GDM1 (cell line): ENCODE results near the gene FAM180A.
"Not testable (repeated sequence)": the region's sequence is repeated elsewhere in the genome, so short reads cannot be mapped to it uniquely, and the experiment has no call there.

Experiments used
- DNase-seq: peaks from one replicate; lab custom pipeline; 2025; lab: John Stamatoyannopoulos, UW

FAM180A gene

DNA sequence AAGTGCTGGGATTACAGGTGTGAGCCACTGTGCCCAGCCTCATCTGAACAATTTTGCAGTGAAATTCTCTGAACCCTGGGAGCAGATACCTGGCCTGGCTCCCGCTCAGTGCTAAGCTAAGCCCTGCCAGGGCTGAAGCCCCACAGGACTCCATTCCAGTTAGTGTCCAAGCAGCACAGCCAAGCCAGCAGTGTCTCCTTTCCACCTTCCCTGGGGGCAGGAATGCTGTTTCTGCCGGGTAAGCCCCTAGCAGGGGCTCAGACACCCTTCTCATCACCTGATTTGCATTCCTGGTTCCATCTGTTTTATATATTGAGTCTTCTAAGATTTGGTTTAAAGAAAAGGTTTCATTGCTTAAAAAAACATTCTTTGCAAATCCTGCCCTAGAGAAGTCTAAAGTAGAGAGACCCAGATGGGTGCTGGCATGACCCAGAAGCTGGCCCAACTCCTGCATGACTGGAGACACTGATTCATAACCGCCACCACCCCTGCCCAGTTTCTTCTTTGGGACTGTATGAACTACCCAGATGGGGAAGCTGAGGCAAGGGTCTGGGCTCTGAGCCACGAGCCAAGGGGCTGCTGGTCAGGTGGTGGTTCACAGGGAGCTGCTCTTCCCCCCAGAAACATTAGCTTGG lies 34.7 kb downstream of the FAM180A start:
- no peak for DNase-seq

DNA sequence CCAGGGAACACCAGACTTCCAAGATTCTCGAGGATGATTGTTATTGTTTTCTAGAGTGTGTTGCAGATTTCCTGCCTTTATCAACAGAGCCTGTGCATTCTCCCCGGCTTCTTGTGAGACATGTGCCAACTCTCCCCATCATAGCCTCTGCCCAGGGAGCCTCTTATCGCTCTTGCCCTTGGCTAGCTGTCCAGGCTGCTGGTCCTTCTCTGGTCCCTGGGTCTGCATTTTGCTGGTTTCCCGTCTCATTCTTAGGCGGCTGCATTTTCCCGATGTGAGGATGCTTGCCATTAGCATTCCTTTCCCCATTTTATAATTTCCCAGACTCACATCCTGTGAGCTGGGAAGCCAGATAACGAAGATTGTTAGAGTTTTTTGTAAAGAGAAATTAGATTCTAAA lies 35.8 kb downstream of the FAM180A start:
- no peak for DNase-seq

DNA sequence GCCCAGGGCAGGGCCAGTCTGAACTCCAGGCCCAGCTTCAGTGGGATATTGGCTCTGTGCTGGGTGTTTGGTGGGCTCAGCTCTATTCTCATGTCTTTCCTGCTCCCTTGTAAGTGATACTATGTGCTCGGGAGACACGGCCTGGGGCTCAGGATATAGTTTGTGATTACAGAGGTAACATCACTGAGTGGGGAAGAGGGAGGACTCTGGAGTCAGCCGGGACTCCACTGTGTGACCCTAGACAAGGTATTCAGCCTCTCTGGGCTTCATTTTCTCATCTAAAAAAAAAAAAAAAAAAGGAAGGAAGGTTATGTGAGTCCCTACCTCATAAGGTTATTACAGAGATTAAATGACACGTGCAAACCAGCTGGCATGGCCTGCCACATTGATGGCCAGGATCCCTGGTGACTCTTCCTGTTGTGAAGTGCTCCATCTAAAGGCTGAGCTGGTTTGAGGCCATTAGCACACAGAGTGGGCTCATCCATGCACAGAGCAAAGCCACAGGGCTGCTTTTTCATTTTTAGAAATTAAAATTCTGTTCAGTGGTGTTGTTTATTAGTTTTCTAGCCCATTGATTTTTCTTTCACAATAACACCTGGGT lies 36.3 kb downstream of the FAM180A start:
- no peak for DNase-seq

DNA sequence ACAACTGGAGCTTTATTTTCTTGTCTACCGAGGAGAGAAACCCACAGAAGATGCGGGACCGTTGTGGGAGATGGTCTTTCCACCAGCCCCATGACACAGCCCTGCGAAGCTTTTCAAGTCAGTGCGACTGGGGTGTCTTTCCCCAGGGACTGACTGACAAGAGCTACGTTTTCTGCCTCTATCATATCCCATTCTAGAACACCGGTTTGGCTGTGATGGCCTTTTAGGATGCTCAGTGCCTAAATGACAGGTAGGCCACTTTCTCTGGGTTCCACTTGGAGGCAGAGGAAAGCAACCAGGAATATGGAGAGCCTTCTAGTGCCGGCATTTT lies 37.5 kb downstream of the FAM180A start:
- DNase-seq: no peak

DNA sequence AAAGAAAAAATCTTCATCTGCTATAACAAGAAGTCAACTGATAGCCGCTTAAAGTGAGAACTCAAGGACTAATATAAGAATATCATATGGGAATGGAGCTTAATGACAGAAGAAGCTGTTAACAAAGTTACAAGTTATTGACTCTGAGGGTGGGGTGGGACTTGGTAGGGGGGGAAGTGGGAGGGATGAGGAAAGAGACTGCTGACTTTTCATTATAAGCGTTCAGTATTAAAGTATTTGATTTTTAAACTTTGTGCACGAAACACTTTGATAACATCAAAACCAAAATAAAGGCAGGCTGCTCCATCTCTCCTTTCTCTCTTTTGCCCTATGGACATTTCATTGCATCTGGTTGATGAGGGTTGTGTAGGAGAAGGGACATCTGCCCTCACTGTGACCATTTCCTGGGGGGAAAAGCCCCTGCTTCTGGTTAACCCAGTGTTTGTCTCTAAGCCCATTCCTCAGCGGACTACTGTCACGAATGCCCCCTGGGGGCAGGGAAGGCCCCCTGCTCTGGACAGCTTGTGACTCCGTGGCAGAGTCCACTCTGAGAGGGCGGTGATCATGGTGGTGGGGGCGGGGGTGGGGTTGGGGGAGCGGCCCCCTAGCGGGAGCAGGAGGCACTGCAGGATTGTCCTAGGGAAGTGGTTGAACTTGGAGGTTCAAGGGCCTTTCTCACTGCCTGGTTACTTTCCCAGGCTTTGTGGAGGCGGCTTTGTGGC lies 38.0 kb downstream of the FAM180A start:
- no peak for DNase-seq

DNA sequence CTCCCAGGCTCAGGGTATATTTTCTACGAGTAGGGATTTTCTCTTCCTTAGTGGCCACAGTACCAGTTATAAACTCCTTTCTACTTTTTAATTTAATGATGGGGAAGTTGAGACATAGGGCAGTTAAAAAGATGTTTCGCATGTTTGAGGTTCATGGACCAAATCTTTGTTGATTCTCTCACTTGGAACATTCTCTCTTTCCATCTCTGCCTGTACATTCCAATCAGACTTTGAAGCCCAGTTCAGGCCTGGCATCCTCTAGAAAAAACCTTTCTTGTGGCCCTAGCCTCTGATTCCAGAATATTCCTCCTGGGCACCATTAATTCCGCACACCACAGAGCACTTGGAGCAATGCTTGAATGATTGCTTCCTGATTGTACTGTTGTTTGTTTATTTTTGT lies 39.1 kb downstream of the FAM180A start:
- no peak for DNase-seq

DNA sequence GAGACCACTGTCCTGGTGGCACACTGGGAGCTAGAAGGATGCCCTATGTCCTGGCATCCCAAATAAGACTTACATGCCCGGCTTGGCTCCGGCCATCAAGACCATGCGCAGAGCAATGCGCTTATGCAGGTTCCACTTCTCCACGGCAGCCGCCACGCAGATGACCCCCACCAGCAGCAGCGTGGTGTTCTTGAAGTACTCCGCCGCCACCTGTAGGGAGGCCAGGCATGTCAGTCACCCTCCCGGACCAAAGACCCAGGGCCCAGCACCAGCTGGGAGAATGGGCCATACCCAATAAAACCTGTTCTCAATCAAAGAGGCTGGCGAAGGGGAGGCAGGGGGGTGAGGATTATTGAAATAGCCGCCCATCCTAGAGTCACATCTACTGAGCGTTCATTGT lies 40.6 kb downstream of the FAM180A start:
- DNase-seq: no peak

DNA sequence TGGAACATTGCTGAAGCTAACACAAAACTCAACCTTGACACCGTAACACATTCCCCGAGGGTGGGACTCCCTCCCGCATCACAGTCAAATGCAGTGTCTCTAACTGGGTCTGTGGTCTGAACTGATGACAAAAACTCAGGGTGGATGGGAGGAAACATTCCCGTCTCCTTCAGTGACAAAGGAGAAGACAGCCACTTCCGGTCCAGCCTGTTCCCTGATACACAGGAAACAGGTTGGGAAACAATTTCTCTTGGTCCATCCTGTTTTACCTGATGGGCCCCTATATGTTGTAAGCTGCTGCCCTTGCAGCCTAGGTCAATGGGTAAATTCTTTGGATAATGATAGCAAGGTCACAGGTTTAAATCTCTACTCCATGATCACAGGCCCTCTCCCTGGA lies 41.0 kb downstream of the FAM180A start:
- DNase-seq: no peak

DNA sequence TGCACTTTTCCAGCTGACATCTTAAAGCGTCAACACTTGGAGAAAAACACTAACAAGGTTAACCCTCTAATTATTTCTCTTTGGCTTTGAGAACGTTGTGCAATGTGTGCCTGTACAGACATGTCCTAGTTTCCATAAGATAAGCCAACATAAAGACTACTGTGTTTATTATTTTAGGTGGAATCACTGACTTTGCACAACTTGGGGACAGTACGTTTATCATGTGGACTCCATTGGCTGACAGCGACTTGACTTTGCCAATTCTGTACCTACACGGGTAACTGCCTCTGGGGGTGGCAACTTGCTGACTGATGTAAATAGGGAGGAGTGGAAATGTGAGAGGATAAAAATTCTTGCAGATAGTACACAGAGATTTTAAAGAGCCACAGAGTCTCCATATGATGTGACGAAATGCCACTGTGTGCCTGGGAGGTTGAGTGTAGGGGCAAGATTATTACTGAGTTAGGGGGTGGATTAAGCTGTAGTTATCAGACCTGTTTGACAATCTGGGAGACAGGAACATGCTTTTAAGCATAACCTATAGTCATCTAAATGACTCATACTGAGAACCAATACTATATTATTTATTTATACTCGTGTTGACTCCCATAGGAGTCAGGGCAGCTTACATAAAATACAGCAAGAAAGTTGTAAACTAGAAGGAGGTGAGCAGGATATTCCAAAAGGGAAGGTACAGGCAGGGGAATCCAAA lies 41.6 kb downstream of the FAM180A start:
- no peak for DNase-seq

DNA sequence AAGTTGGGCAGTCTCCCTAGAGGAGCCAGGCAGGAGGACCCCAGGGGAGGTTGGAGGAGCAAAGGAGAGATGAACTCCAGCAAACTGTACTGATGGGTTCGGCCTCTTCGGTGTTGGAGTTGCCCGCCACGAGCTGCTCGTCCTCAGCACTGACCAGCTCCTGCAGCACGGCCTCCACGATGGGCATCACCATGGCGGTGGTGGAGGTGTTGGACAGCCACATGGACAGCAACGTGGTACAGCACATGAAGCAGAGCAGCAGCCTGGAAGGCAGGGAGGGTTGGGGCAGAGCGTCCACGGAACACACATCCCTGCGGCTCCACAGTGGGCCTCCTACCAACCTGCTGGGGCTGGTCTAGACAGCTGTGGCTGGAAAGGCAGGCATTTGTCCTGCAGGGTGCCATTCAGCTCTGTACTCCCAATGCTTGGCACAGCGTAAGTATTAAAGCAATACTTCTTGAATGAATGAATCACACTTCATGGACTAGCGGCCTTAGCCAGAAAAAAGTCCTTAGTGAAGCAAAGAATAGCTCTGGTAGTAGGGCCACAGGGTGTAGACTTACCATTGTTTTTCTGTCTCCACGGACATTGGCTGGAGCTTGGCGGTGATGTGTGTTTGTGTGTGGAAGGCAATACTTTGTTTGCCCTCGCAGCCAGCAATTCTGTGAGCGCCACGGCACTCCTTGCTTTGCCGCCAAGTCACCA lies 42.4 kb downstream of the FAM180A start:
- no peak for DNase-seq

DNA sequence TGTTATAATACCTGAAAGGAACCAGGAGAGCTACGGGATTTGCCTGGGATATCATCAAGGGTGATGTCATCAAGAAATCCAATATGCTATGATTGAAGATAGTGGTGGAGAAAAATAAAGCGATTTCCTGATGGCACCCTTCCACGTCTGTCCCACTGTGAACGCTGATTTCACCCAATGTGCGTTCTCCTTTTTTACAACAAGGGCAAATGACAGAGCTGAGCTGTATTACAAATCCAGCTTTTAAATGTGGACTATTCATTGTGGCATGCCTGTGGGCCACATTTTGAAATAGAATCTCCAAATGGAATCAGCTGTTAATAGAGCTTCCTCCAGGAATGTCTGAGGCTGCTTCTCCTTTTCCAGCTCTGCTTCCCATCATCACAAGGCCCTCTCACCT lies 43.9 kb downstream of the FAM180A start:
- DNase-seq: no peak

DNA sequence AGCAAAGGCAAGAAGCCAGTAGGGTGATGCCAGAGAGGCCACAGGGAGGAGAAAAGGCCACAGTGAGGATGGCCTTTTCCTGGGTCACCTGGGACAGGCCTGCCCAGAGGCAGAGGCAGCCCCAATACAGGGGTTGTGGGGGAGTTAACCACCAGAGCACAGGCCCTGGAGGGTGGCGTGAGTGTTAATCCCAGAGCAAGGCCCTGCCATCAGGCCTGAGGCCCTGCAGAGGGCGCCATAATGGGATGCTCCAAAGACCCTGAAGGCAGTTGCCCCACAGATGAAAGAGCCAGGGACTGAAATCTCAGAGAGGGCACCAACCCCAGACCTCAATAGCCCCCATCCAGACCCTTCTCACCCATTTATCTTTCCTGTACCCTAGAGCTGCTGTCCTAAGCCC lies 44.5 kb downstream of the FAM180A start:
- no peak for DNase-seq

DNA sequence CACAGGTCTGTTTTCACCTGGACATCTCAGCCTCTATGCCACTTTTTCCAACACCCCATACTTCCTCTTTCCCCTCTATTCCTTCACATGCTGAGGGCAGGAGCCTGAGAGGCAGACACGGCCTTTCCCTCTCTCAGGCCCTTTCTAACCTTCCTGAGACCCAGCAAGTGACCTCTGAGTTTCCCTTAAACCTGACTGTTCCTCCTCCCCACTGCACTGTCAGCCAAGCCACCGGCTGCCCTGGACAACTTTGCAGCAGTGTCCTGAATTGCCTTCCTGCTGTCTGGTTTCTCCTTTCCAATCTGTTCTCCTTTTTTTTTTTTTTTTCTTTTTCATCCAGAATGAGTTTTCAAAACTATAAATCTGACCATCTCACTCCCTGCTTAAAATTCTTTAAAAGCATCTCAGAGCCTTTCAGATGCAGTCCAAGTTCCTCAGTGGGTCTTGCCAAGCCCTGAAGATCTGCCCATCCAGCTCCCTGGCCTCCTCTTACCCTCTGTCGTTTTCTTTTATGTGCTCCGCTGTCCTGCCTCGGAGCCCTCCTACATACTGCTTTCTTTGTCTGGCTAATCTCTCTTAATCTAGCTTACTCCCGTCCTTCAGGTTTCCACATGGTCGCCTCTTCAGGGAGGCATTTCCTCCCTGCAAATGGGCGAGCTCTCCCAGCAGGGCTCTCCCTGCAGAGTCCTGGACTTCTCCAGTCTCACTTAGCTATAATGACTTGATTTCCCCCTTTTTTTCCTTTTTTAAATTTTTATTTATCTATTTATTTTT lies 51.1 kb downstream of the FAM180A start:
- no peak for DNase-seq

DNA sequence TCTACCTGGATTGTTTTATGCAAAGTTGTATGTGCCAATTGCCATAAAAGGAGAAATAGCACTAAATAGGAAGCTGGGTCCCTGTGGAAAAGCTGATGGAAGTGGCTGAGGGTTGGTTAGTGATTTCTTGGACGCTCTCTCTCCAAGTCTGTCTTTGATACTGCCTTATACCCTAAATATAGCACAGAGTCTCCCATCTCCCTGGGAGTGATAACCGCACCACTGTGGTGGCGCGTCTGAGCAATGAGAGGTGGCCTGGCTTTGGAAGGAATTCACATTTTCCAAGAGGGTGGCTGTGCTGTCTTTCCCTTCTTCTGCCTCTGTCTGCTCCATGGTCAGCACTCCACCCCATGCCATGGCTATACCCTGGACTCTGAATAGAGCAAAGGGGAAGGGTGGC lies 55.1 kb downstream of the FAM180A start:
- no peak for DNase-seq

DNA sequence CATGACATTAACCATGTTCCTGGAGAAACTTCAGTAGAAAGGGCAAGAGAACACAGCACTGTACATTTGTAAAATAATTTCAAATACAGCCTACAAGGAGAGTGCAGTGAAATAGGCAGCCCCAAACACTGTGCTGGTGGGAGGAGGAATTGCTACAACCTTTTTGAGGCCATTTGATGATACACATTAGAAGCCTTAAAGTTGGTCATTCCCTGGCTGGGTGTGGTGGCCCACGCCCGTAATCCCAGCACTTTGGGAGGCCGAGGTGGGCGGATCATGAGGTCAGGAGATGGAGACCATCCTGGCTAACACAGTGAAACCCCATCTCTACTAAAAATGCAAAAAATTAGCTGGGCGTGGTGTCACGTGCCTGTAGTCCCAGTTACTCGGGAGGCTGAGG lies 56.0 kb downstream of the FAM180A start:
- DNase-seq: not testable (repeated sequence)

DNA sequence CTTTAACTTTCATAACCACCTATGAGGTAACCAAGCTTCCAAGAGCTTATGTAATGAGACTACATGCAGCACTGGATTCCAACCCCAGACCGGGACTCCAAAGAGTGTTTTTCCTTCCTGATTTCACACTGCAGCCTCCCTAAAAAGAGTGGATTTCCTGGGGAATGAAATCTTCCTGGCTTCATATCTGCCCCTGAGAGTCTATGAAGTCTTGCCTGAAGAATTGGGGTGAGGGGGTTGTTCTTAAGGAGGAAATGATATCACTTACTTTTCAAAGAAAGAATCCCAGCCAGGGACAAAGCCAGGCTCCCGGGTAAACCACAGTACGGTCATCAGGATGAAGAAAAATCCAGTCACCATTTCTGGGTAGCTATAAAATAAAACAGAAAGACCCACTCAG lies 56.6 kb downstream of the FAM180A start:
- no peak for DNase-seq

DNA sequence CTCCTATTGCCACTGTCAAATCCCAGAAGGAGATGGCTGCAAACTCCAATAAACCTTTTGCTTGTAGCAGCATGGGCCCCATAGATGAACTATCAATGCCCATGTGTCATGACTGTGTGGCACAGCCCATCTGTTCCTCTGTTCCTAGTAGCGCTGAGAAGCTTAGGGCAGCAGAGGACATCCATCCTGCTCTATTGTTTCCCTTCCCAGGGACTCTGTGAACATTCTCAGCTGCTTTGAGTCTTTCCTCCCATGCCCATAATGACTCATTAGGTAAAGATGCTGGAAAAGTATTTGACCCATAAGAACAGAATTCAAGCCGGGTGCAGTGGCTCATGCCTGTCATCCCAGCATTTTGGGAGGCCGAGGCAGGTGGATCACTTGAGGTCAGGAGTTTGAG lies 58.0 kb downstream of the FAM180A start:
- no peak for DNase-seq

DNA sequence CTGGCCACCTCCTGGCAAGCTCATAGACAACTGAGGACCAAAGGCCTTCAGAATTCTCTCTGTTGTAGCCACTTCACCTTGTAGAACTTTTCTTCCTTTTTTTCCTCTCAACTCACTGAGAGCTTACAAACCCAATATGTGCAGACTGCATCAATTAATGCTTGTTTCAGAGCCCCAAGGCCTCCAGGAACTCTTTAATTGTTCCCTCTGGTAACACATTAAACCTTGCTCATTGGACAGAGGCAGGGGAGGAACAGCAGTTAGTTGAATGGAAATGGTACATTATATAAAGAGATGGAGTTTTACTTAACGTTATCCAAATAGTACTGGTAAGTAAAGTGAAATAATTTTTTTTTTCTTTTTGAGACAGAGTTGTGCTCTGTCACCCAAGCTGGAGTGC lies 61.1 kb downstream of the FAM180A start:
- no peak for DNase-seq

DNA sequence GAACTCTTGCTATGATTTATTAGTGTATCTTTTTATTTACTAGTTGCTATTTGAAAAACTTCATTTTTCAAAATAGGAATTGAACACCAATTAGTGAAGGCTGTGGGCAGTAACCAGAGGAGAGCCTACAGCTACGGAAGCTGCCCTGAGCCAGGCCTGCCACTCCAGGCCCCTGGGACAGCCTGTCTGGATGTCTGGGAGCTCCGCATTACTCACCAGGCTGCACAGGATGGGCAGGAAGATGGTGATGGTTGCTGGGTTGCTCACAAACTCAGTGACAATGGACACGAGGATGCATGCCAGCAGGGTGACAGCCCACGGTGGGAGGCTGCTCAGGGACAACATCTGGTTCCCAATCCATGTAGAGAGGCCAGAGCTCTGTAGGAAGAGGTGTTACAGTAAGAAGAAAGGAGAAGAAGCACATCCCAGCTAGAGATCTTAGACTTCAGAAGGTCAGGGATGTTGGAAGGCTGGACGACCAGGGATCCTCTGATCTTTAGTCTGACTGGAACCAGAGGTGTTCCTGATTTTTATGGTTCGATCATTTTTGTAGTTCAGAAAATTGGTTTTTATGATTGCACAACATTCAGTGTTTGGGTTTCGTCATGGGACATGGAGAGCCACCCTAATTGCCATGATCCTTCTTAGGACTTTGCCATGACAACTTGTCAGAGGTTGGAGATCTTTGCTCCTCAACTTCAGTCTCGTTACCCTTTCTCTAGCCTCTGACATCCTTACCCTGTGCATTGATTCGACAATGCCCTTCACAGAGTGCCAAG lies 63.1 kb downstream of the FAM180A start:
- DNase-seq: no peak

DNA sequence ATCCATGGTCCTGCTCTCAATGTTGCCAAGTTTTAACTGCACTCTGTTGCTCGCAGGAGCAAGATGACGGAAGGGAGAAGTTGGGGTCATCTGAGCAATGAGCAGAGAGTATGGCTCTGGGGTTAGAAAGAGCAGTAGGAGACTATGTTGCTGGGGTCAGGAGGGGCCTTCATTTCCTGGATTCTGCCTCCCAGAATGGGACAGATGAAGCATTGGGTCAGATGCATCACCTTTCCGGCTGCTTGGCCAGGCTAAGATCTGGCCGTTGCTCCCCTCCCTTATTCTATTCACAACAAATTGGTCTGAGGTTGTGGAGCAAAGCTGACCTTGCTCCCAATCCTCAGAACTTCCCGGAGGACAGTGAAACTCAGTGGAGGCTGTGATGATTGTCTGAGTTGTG lies 63.9 kb downstream of the FAM180A start:
- no peak for DNase-seq

DNA sequence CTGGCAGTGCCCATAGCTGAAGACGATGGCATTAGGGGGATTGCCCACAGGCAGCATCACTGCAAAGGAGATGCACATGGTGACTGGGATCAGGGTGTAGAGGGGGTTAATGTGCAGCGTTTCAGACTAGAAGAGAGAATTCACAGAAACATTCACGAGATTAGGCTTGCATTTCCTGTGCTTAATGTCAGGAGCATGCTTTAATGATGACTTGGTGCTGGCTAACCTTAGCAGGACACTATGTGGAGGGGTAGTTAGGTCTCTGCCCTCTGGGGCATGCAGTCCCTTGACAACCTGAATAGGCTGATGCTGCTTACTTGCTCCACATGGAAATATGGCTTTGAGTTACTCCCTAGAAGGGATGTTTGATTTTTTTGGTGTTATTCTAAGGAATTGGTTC lies 64.5 kb downstream of the FAM180A start:
- no peak for DNase-seq
